ENCODE measurements around the gene KLHL26. TPM values are rescaled to one million over a fixed set of nuclear protein-coding genes. Genes with fewer than 3 reads are reported as not detected.
A peak's percentile ranks its signal among the peaks of the same experiment; 100 is the strongest.

KLHL26 gene
- total RNA-seq, 4 donors from 2014 or later: 7.0 to 15.7 (median 7.6) TPM

- no peak for TF ChIP-seq CTCF (IDR thresholded peaks at IDR 0.05)
- no peak for TF ChIP-seq POLR2AphosphoS5 (IDR thresholded peaks at IDR 0.05)
- no peak for TF ChIP-seq EP300 (IDR thresholded peaks at IDR 0.05; ENCODE audit: low read depth)
- TF ChIP-seq POLR2A (IDR thresholded peaks at IDR 0.05): no peak
- peaks cover 16 to 34% (median 25%) of the 10 kb centered on the region in 4 donors for H3K4me1 ChIP-seq
- H3K4me3 ChIP-seq: no peak overlapping the region
- in situ Hi-C loops (cut with MboI; ENCODE audit: low pct_ligation_motif_present in 1 of 4, low pct_unique_long_range_greater_than_20kb in 1 of 4, low sequenced_read_pairs in 3 of 4): no loop called here
- H3K27me3 ChIP-seq: no peaks in the 10 kb centered on the region
- H3K36me3 ChIP-seq: no peaks in the 10 kb centered on the region
- 46 to 90% methylated on average over 2 to 12 of the region's 12 CpGs for WGBS, 2 donors (ENCODE audit: low coverage in 1 of 2)
- DNase-seq: peak; percentile 28
- intact Hi-C loops (cut with DNase I; ENCODE audit: low total_unique reads): no loop called here
- peak overlapping the region in 2 of 4 donors; percentile 89 for H3K27ac ChIP-seq
- no peaks in the 10 kb centered on the region for H3K9me3 ChIP-seq
Observed at GRCh38 chr19:18634612-18635297, 2.1 kb upstream of the KLHL26 start.

GRCh38 chr19:18635831-18636182 lies 1.0 kb upstream of the KLHL26 start:
- WGBS, 2 donors (ENCODE audit: low coverage in 1 of 2): 14 to 20% methylated on average over 2 to 6 of the region's 6 CpGs
- Histone ChIP-seq H3K4me1 (peaks cover 16 to 36% (median 25%) of the 10 kb centered on the region in 4 donors), H3K4me3 (peak overlapping the region in 1 of 4 donors; percentile 82), H3K27ac (peak overlapping the region; percentile 88 to 89 (median 89)), H3K9me3 (no peaks in the 10 kb centered on the region), H3K36me3 (no peaks in the 10 kb centered on the region), H3K27me3 (no peaks in the 10 kb centered on the region)
- in situ Hi-C loops (cut with MboI; ENCODE audit: low pct_ligation_motif_present in 1 of 4, low pct_unique_long_range_greater_than_20kb in 1 of 4, low sequenced_read_pairs in 3 of 4) (no loop called here), intact Hi-C loops (cut with DNase I; ENCODE audit: low total_unique reads) (no loop called here)
- TF ChIP-seq EP300 (IDR thresholded peaks at IDR 0.05; ENCODE audit: low read depth): no peak
- no peak for TF ChIP-seq POLR2AphosphoS5 (IDR thresholded peaks at IDR 0.05)
- no peak for TF ChIP-seq POLR2A (IDR thresholded peaks at IDR 0.05)
- TF ChIP-seq CTCF (IDR thresholded peaks at IDR 0.05): no peak
- DNase-seq: no peak

- intact Hi-C loops (cut with DNase I; ENCODE audit: low total_unique reads): no loop called here
- WGBS, 2 donors (ENCODE audit: low coverage in 1 of 2): 0 to 1% methylated on average over 8 to 38 of the region's 44 CpGs
- in situ Hi-C loops (cut with MboI; ENCODE audit: low pct_ligation_motif_present in 1 of 4, low pct_unique_long_range_greater_than_20kb in 1 of 4, low sequenced_read_pairs in 3 of 4): no loop called here
- Histone ChIP-seq H3K4me3 (peak overlapping the region; percentile 82 to 90 (median 86)), H3K4me1 (peaks cover 16 to 36% (median 25%) of the 10 kb centered on the region in 4 donors), H3K36me3 (no peaks in the 10 kb centered on the region), H3K27ac (peak overlapping the region; percentile 88 to 89 (median 89)), H3K9me3 (no peaks in the 10 kb centered on the region), H3K27me3 (no peaks in the 10 kb centered on the region)
- DNase-seq: peak; percentile 99
- no peak for TF ChIP-seq EP300 (IDR thresholded peaks at IDR 0.05; ENCODE audit: low read depth)
- TF ChIP-seq POLR2A (IDR thresholded peaks at IDR 0.05): peak; percentile 2
Observed at GRCh38 chr19:18636183-18636968, 452 bp upstream of the KLHL26 start.

GRCh38 chr19:18637673-18638630 lies 1.1 kb downstream of the KLHL26 start:
- Histone ChIP-seq H3K36me3 (no peaks in the 10 kb centered on the region), H3K27me3 (no peaks in the 10 kb centered on the region), H3K9me3 (no peaks in the 10 kb centered on the region), H3K27ac (peak overlapping the region; percentile 88 to 89 (median 89)), H3K4me3 (peak overlapping the region in 3 of 4 donors; percentile 82 to 90 (median 87)), H3K4me1 (peaks cover 16 to 36% (median 25%) of the 10 kb centered on the region in 4 donors)
- in situ Hi-C loops (cut with MboI; ENCODE audit: low pct_ligation_motif_present in 1 of 4, low pct_unique_long_range_greater_than_20kb in 1 of 4, low sequenced_read_pairs in 3 of 4): no loop called here
- WGBS, 2 donors (ENCODE audit: low coverage in 1 of 2): 20 to 30% methylated on average over 2 to 3 of the region's 3 CpGs
- DNase-seq: peak; percentile 61
- no peak for TF ChIP-seq POLR2AphosphoS5 (IDR thresholded peaks at IDR 0.05)
- TF ChIP-seq POLR2A (IDR thresholded peaks at IDR 0.05): no peak
- no peak for TF ChIP-seq CTCF (IDR thresholded peaks at IDR 0.05)
- no peak for TF ChIP-seq EP300 (IDR thresholded peaks at IDR 0.05; ENCODE audit: low read depth)
- intact Hi-C loops (cut with DNase I; ENCODE audit: low total_unique reads): loop anchor here (1.0 kb wide), 1 partner anchor 148 kb away; no protein-coding TSS in a partner anchor

Measured in transverse colon (tissue), 4 donors.